Osteoblast (primary cell): Measurements from ENCODE around the gene SEPTIN10. TPM values are rescaled to one million over a fixed set of nuclear protein-coding genes. Genes with fewer than 3 reads are reported as not detected.
A peak's percentile ranks its signal among the peaks of the same experiment; 100 is the strongest.

Experiments used
- DNase-seq: peaks from one replicate; pipeline ENCODE4 v3.0.0; 2011; ENCODE audit warnings: low spot score, mixed read lengths; ENCODE audit not compliant: insufficient read length; ENCODE audit errors: missing footprints
- H2AFZ ChIP-seq: 2 replicates; pipeline ENCODE4 v1.6.0; 2011; ENCODE audit warnings: mild to moderate bottlenecking, low read length
- H3K27ac ChIP-seq: 2 replicates; pipeline ENCODE4 v1.5.1; 2011; ENCODE audit warnings: mild to moderate bottlenecking, low read depth, low read length, moderate library complexity
- H3K27me3 ChIP-seq: 2 replicates; pipeline ENCODE4 v1.6.0; 2012; ENCODE audit warnings: mild to moderate bottlenecking, control low read depth, inconsistent platforms, low read length, moderate library complexity; ENCODE audit not compliant: insufficient read depth
- H3K36me3 ChIP-seq: 2 replicates; pipeline ENCODE4 v1.5.1; 2011; ENCODE audit warnings: mild to moderate bottlenecking, low read length, control low read depth, moderate library complexity; ENCODE audit not compliant: insufficient read depth
- H3K4me1 ChIP-seq: 2 replicates; pipeline ENCODE4 v1.5.1; 2011; ENCODE audit warnings: mild to moderate bottlenecking, low read length, control low read depth, moderate library complexity; ENCODE audit not compliant: insufficient read depth
- H3K4me2 ChIP-seq: 2 replicates; pipeline ENCODE4 v1.6.0; 2011; ENCODE audit warnings: mild to moderate bottlenecking, low read length; ENCODE audit not compliant: insufficient read depth
- H3K4me3 ChIP-seq: fragments of 200-600 bp; sonication (generic); 3 replicates; pipeline ENCODE4 v1.5.1; 2012; ENCODE audit warnings: mild to moderate bottlenecking, low read length, inconsistent platforms; ENCODE audit not compliant: insufficient read depth
- H3K79me2 ChIP-seq: 2 replicates; pipeline ENCODE4 v1.6.0; 2012; ENCODE audit warnings: mild to moderate bottlenecking, low read length, control low read depth, inconsistent platforms; ENCODE audit not compliant: insufficient read depth
- H3K9me3 ChIP-seq: 2 replicates; pipeline ENCODE4 v1.5.1; 2011; ENCODE audit warnings: low read depth, low read length, control low read depth
- H4K20me1 ChIP-seq: 2 replicates; pipeline ENCODE4 v1.6.0; 2012; ENCODE audit warnings: mild to moderate bottlenecking, low read length, control low read depth; ENCODE audit not compliant: insufficient read depth
- total RNA-seq: library from RNA; depleted of rRNA; stranded (reverse); fragments of >200 nt; gene quantifications from 2 replicates; pipeline ENCODE4 v1.2.3, GENCODE V29; 2012
- TF ChIP-seq, protein P1 (sequence below): IDR thresholded peaks from 2 replicates; pipeline ENCODE4 v1.5.1; 2011; ENCODE audit warnings: mild to moderate bottlenecking, low read depth, low read length, moderate library complexity; ENCODE audit errors: extremely low read depth

SEPTIN10 gene
- total RNA-seq, 1 donor: 101 TPM

DNA sequence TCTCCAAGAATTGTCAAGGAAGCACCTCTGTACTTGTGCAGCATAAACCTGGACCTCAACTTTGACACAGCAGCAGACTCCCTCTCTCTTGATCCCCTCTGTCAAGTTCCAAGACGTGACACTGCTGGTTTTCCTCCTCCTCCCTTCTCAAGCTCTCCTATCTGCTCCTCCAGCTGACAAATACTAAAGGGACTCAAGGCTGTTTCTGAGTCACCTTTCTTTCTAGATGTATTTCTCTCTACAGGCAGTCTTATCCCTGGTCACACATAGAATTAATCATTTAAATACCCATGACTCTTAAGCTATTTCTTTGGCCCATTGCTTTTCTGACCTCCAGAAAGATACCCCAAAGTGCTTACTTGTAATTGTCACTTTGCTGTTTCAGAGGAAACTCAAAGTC lies 53.5 kb downstream of the SEPTIN10 start:
- H4K20me1 ChIP-seq: no peaks in the 10 kb centered on the region
- H3K27me3 ChIP-seq: no peaks in the 10 kb centered on the region
- H3K4me3 ChIP-seq: no peak overlapping the region
- peaks cover 7% of the 10 kb centered on the region for H3K79me2 ChIP-seq
- no peak overlapping the region for H3K4me2 ChIP-seq
- H3K27ac ChIP-seq: peak overlapping the region; percentile 80
- TF ChIP-seq, protein P1, sequence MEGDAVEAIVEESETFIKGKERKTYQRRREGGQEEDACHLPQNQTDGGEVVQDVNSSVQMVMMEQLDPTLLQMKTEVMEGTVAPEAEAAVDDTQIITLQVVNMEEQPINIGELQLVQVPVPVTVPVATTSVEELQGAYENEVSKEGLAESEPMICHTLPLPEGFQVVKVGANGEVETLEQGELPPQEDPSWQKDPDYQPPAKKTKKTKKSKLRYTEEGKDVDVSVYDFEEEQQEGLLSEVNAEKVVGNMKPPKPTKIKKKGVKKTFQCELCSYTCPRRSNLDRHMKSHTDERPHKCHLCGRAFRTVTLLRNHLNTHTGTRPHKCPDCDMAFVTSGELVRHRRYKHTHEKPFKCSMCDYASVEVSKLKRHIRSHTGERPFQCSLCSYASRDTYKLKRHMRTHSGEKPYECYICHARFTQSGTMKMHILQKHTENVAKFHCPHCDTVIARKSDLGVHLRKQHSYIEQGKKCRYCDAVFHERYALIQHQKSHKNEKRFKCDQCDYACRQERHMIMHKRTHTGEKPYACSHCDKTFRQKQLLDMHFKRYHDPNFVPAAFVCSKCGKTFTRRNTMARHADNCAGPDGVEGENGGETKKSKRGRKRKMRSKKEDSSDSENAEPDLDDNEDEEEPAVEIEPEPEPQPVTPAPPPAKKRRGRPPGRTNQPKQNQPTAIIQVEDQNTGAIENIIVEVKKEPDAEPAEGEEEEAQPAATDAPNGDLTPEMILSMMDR: no peak
- no peaks in the 10 kb centered on the region for H3K9me3 ChIP-seq
- DNase-seq: peak; percentile 75
- H3K36me3 ChIP-seq: peaks cover 2% of the 10 kb centered on the region
- no peak overlapping the region for H2AFZ ChIP-seq
- peaks cover 31% of the 10 kb centered on the region for H3K4me1 ChIP-seq

DNA sequence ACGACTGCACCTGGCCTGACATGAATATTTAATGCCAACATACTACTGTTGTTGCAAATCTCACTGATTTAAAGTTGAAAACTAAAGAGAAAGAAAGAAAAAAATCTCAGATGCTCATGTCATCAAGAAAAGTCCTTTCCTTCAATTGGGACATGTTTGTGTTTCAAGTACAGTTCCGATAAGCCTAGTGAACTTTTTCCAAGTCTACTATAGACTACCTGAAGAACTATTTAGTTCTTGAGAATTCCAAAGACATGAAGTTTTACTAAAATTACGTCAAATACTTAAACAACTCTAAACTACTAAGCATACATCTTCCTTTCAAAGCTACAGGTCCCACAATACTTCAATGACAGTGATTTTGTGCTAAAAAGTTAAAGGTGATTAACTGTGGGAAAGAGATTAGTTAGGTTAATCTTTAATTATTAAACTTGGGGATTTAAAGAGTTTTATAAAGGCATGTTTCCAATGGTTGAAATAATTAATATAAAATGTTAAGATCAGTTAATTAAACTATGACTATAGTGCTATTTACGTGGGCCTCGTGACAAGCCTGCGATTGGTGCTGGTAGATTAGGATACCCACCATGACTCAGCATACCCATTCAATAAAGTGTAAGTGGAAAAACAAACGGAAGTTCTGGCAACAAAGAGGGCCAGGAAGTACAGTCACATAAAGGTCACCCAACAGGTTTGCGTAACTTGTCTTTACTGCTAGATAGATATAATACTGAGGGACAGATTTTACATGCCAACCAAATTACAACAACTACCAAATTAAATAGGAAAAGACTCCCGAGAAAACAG lies 55.5 kb downstream of the SEPTIN10 start:
- TF ChIP-seq, protein P1: no peak
- Histone ChIP-seq H3K27ac (peak overlapping the region; percentile 71), H2AFZ (no peak overlapping the region)

DNA sequence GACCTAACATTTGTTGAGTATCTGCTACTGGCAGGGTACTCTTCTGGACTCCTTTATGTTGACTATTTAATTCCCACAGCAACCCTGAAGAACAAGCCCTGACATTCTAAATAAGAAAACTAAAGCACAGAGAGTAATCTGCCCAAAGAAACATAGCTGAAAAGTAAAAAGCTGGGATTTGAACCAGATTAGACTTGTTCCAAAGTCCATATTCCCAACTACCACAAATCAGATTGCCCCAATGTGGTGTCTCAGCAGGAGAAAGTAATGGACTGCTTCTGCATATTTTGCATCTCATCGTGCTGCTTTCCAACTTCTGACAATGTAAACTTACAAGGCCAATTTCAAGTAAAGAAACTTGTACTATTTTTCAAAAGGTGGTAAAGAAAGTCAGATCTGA lies 56.5 kb downstream of the SEPTIN10 start:
- no peak for DNase-seq
- Histone ChIP-seq H3K27ac (no peak overlapping the region), H3K4me1 (peaks cover 18% of the 10 kb centered on the region), H2AFZ (no peak overlapping the region), H3K36me3 (peaks cover 7% of the 10 kb centered on the region), H3K4me2 (no peak overlapping the region), H3K9me3 (no peaks in the 10 kb centered on the region), H4K20me1 (no peaks in the 10 kb centered on the region), H3K4me3 (no peak overlapping the region), H3K27me3 (no peaks in the 10 kb centered on the region), H3K79me2 (peaks cover 7% of the 10 kb centered on the region)
- TF ChIP-seq, protein P1: no peak

More for the DNA sequence above, 55.5 kb downstream of the SEPTIN10 start:
- Histone ChIP-seq H3K79me2 (peaks cover 7% of the 10 kb centered on the region), H3K9me3 (no peaks in the 10 kb centered on the region), H3K4me2 (no peak overlapping the region), H3K4me1 (peaks cover 26% of the 10 kb centered on the region), H3K36me3 (no peaks in the 10 kb centered on the region), H3K27me3 (no peaks in the 10 kb centered on the region), H3K4me3 (no peak overlapping the region), H4K20me1 (no peaks in the 10 kb centered on the region)
- no peak for DNase-seq

DNA sequence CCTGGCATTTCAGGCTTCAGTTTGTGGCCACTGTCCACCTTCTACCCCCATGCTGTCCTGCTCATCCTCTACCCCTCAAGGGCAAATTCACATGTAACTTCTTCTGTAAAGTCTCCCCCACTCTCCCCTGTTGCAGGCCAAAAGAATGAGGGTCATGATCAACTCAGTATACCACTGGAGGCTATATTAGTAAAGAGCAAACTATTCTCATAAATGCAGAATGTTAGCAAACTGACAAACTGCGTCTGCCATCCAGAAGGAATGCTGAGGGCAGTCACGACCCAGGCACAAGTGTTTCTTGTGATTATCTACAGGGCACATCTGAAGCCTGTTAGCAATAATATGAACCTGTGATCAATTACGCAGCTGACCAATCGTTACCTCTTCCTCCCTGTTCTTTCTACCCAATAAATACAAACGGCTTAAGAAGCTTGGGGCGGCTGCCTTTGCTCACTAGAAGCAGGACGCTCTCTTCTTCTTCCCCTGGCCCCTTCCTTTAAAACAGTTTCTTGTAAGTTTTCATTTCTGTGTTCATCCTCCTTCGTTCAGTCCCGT lies 58.3 kb downstream of the SEPTIN10 start:
- Histone ChIP-seq H3K36me3 (peaks cover 11% of the 10 kb centered on the region), H3K4me1 (peaks cover 4% of the 10 kb centered on the region), H3K9me3 (no peaks in the 10 kb centered on the region), H3K27ac (no peak overlapping the region), H3K27me3 (no peaks in the 10 kb centered on the region), H4K20me1 (no peaks in the 10 kb centered on the region), H3K4me3 (no peak overlapping the region), H2AFZ (no peak overlapping the region), H3K4me2 (no peak overlapping the region), H3K79me2 (peaks cover 5% of the 10 kb centered on the region)
- TF ChIP-seq, protein P1: no peak
- no peak for DNase-seq
